ENCODE results near the gene HIGD1A. TPM values are rescaled to one million over a fixed set of nuclear protein-coding genes. Genes with fewer than 3 reads are reported as not detected.

HIGD1A gene
- polyA plus RNA-seq, 4 donors: 172 to 196 (median 190) TPM

GRCh38 chr3:42762046-42762724 is 42.1 kb downstream of the HIGD1A start:
- DNase-seq (ENCODE audit: low read depth in 4 of 4, low spot score in 3 of 4): no peak

DNA sequence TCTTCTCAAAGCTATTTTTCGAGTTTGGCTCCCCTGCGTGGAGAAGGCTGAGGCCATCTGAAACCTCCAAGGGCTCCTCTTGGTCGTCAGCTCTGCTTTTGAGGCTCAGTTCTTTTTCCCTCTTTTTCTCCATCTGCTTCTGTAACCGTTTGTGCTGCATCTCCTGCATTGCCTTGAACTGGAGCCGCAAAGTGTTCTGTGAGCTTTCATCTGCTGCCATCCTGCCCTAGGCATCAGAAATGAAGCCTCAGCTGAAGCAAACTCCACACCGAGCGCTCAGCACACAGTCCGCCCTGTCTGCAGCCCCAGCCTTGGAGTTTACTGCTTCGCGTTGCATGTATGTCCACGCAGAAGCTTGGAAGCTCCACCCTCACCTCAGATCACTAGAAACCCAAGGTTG is 46.2 kb downstream of the HIGD1A start:
- no peak for DNase-seq (ENCODE audit: low read depth in 4 of 4, low spot score in 3 of 4)

- DNase-seq (ENCODE audit: low read depth in 4 of 4, low spot score in 3 of 4): no peak
Observed at GRCh38 chr3:42756681-42757213, 47.5 kb downstream of the HIGD1A start.

GRCh38 chr3:42755681-42756578 is 48.4 kb downstream of the HIGD1A start:
- no peak for DNase-seq (ENCODE audit: low read depth in 4 of 4, low spot score in 3 of 4)

DNA sequence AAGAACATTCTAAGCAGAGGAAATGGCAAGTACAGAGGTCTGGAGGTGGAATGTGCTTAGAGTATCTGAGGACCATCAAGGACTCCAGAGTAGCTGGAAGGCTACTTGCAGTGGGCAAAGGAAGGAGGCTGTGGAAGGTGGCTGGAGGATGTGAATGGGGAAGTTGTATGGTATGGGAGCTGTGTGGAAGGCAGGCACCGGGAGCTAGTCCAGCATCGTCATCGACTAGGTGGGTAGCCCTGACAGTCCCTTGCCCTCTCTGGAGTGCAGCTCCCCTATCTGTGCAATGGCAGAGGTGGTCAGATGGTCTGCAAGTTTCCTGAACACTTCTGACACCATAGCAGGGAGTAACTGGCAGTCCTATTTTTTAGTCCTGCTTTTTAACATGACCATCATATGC is 50.5 kb downstream of the HIGD1A start:
- no peak for DNase-seq (ENCODE audit: low read depth in 4 of 4, low spot score in 3 of 4)

DNA sequence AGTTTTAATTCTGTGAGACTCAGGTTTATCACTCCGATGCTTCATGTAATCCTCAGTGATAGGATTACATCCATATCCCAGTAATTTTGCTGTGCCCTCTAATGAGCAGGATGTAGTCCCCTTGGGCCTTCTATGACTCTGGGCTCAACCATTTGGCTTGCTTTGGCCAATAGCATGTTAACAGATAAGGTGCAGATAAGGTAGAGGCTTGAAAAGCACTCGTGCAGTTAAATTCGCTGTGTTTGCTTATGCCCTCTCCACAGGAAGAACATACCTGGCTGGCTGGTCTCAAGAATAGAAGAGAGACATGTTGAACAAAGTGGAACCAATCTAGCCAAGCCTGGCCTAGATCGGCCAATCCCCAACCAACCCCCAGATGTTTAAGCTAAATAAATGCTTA is 51.3 kb downstream of the HIGD1A start:
- DNase-seq (ENCODE audit: low read depth in 4 of 4, low spot score in 3 of 4): no peak

GRCh38 chr3:42752441-42752840 is 51.8 kb downstream of the HIGD1A start:
- no peak for DNase-seq (ENCODE audit: low read depth in 4 of 4, low spot score in 3 of 4)

- no peak for DNase-seq (ENCODE audit: low read depth in 4 of 4, low spot score in 3 of 4)
Observed at GRCh38 chr3:42751609-42752008, 52.7 kb downstream of the HIGD1A start.

DNA sequence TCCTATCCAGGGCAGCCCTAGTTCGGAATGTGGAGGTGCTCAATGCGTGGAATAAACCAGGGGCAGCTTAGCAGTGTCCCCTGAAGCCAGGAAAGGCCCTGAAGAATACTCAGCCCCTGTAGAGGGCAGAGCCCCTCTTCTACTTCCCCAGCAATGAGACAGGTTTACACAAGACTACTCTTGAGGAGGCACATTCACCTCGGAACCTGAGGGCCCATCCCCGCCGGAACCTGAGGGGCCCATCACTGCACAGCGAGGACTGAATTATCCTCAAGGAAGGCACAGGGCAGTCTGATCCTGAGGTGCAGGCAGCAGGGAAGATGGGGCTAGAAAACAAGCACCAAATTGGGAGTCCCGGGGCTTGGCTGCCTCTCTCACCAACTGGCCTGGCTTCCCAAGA is 53.5 kb downstream of the HIGD1A start:
- no peak for DNase-seq (ENCODE audit: low read depth in 4 of 4, low spot score in 3 of 4)

DNA sequence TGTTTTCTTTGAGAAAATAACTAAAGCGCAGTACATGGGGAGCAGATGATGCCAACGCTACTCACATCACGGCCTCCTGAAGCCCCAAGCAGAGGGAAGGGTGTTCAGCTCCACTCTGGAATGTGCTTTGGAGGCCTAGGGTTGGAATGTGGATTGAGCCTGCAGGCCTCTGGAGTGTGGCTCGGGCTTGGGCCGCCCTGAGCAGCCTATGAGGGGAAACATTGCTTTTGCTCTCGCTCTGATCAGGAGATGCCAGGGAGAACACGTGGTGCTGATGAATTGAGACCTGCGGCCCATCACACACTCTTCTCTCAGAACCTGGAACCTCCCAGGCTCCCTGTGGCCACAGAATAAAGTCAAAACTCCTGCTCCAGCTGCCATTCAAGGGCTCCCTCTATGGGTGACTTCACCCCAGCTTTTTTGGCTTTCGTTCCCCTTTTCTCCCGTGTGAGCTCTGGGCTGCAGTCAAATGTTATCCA is 54.5 kb downstream of the HIGD1A start:
- DNase-seq (ENCODE audit: low read depth in 4 of 4, low spot score in 3 of 4): no peak

DNA sequence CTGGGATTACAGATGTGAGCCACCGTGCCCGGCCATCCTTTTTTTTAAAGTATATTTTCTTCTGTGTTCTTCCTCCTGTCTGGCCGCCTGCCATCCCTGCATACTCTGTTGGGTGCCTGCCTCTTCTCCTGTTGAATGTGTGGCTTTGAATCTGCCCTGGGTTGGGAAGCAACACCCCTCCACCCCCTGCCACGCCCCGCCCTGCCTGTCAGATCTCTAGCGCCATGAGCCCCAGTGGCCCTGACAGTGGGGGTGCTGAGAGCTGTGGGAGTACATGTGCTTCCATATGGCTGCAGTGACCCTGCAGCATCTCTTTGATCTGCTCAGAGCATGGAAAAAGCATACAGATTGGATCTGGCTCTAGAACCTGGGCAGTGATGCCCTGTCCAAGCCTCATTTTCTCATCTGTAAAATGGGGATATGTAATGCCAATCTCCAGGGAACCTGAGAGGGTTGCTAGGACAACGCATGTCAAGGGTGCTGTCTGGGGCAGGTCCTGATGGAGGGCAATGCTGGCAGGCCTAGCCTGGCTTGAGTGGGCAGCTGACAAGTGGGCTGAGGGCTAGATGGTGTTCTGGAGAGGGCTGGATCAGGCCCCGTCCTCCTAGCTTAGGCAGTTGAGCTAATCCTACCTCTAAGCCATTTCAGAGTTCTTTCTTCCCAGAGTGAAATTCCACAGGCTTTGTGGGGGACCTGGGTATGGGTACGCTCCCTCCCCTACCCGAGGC is 55.1 kb downstream of the HIGD1A start:
- no peak for DNase-seq (ENCODE audit: low read depth in 4 of 4, low spot score in 3 of 4)

DNA sequence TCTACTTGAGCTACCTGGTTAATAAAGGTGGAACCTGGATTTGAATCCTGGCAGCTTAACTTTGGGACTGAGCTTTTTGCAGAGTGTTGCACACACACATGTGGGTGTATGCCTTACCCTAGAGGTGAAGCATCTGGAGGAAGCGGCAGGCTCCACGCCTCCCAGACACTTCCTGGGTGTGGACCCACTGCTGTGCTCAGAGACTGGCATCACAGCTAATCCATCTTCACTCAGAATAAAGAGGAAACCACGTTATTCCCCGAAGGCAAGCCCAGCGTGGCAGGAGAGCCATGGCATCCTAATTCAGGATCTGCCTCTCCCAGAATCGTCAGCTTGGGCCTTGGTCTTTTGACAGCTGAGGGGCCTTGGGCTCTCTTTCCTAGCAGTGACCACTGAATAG is 56.7 kb downstream of the HIGD1A start:
- no peak for DNase-seq (ENCODE audit: low read depth in 4 of 4, low spot score in 3 of 4)

DNA sequence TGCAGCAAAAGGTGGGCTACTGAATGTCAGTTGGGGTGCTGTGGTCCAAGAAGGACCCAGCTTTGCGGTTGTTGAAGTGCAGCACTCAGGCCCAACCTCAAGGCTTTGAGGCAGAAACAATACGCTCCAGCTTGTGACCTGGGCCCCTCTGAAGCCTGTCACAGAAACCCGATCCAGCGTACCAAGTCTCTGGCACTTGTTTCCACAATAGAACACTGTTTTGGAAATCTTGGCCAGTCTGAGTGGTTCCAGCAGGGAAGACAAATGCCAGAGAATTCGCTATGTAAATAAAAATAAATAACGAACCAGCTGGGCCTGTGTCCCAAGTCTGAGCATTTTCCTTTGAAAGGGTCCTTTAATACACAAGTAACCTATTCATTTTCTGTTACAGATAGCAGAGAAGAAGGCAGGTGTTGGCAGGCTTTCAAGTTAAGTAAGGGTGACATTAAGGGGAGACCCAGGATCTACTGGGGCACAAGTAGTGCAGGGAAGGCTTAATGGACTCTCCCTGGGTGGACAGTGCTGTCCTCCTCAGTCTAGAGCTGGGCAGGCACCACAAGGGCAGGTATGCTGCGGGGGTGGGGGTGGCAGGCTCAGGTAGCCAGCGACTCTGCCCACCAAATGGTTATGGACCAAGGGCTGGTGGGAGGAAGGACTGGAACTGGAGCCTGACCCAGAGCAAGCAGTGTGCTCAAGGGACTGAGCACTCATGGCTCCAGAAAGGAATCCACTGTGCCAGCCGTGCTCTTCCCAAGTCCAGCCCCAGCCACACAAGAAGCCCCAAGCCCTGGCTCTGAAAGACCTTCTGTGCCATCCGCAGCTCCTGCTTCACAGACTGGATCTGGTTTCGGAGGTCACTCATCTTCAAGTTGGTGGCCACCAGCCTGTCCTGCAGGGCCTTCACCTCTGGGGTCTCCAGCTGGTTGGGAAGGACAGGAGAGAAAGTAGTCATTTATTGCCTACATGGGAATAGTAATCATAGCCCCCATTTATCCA is 57.5 kb downstream of the HIGD1A start:
- DNase-seq (ENCODE audit: low read depth in 4 of 4, low spot score in 3 of 4): peak in 3 of 4 donors; percentile 41 to 74 (median 52)

GRCh38 chr3:42745776-42746454 is 58.4 kb downstream of the HIGD1A start:
- no peak for DNase-seq (ENCODE audit: low read depth in 4 of 4, low spot score in 3 of 4)

GRCh38 chr3:42745291-42745745 is 59.0 kb downstream of the HIGD1A start:
- DNase-seq (ENCODE audit: low read depth in 4 of 4, low spot score in 3 of 4): peak in 1 of 4 donors; percentile 41

DNA sequence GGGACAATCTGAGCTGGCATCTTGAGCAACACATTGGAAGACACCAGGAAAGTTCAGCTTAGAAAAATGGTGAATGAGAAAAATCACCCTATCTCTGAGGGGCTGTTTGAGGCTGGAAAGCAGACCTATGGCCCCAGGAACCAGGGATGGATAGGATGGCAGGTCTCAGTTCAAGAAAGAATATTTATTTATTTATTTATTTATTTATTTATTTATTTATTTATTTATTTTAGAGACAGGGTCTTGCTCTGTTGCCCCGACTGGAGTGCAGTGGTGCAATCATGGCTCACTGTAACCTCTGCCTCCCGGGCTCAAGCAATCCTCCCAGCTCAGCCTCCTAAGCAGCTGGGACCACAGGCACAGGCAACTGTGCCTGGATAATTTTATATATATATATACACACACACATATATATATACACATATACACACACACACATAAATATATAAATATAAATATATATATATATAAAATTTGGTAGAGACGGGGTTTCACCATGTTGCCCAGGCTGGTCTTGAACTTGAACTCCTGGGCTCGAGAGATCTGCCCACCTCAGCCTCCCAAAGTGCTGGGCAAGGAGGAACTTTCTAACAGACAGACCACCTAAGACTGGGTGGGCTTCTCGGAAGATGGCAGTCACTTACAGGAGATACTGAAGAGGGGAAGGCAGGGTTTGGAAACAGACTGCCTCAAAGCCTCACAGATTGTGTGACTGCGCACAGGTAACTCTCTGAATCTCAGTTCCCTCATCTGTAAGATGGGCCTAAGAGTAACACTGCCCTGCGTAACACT is 60.9 kb downstream of the HIGD1A start:
- no peak for DNase-seq (ENCODE audit: low read depth in 4 of 4, low spot score in 3 of 4)

- no peak for DNase-seq (ENCODE audit: low read depth in 4 of 4, low spot score in 3 of 4)
Observed at GRCh38 chr3:42742688-42743087, 61.6 kb downstream of the HIGD1A start.

DNA sequence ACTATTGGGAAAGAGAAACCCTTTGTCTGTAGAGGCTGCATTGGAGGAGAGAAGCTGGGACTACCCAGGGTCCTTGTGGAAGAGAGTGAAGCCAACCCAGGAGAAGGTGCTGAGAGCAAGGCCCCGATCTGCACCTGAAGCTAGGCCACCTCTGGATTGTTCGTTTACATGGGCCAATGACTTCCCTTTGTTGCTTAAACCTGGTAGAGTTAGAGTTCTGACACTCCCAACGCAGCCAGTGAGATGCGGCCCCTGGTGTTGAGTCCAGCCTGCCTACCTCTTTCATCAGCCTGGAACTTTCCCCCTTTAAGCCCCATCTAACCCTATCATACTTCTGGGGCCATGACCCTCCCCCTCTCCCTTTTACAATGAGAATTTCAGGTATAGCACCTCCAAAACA is 62.0 kb downstream of the HIGD1A start:
- DNase-seq (ENCODE audit: low read depth in 4 of 4, low spot score in 3 of 4): no peak

Data from right renal pelvis (tissue), 4 donors.